Endothelial cell of umbilical vein (primary cell): ENCODE measurements around the gene KRCC1. TPM values are rescaled to one million over a fixed set of nuclear protein-coding genes. Genes with fewer than 3 reads are reported as not detected.

Experiments
- BruUV-seq: library from RNA; stranded (reverse); fragments of 400-500 nt; replicated peaks from 2 replicates; lab custom pipeline; 2021; lab: Mats Ljungman, UMichigan
- CTCF ChIA-PET: fragments of 300-600, 350-600 bp; sonication (Branson Sonifier 250); formaldehyde crosslinking; loops from one replicate; lab custom pipeline; 2021; ENCODE audit warnings: antibody characterized with exemption, inconsistent platforms; lab: Charles Lee
- POLR2A ChIA-PET: fragments of 300-600, 350-600 bp; sonication (Branson Sonifier 250); formaldehyde crosslinking; loops from one replicate; lab custom pipeline; 2021; ENCODE audit warnings: antibody characterized with exemption, inconsistent platforms; lab: Charles Lee
- DNase-seq: peaks from one replicate; pipeline ENCODE4 v3.0.0-alpha.2; 2011; ENCODE audit warnings: low read depth, low spot score
- FAIRE-seq: peaks from 2 replicates; lab custom pipeline; 2011; peaks lifted over from hg19 to GRCh38; lab: Jason Lieb, UNC
- H2AFZ ChIP-seq: 2 replicates; pipeline ENCODE4 v1.6.0; 2012; ENCODE audit warnings: low read depth, low read length, control low read depth, inconsistent platforms
- H3K27ac ChIP-seq: 2 replicates; pipeline ENCODE4 v1.5.1; 2011; ENCODE audit warnings: low read depth, mild to moderate bottlenecking, control low read depth, low read length, moderate library complexity; ENCODE audit not compliant: insufficient read depth
- H3K27me3 ChIP-seq, 2 experiments: 2 replicates each; pipeline versions ENCODE4 v1.6.0 to v1.6.1; 2011; ENCODE audit warnings: low read length in 2 of 2, mixed read lengths in 1 of 2; ENCODE audit not compliant: control insufficient read depth in 2 of 2, insufficient read depth in 2 of 2
- H3K36me3 ChIP-seq, 2 experiments: 2 replicates in 1 of 2; 3 replicates in 1 of 2; pipeline ENCODE4 v1.5.1; 2011; ENCODE audit warnings: low read length in 2 of 2, mild to moderate bottlenecking in 1 of 2, moderate library complexity in 1 of 2; ENCODE audit not compliant: control insufficient read depth in 2 of 2, insufficient read depth in 2 of 2; ENCODE audit errors: extremely low read depth in 1 of 2
- H3K4me1 ChIP-seq: 3 replicates; pipeline ENCODE4 v1.5.1; 2011; ENCODE audit warnings: mild to moderate bottlenecking, low read length; ENCODE audit not compliant: control insufficient read depth, insufficient read depth; ENCODE audit errors: extremely low read depth
- H3K4me2 ChIP-seq: 2 replicates; pipeline ENCODE4 v1.6.1; 2011; ENCODE audit warnings: low read length, control low read depth, mixed read lengths; ENCODE audit not compliant: insufficient read depth
- H3K4me3 ChIP-seq, 3 experiments: fragments of 200-600 bp in 1 of 3; sonication (generic), shearing (Covaris generic) in 1 of 3; replicated peaks in 1 of 3; 2 replicates each; pipeline ENCODE4 v1.5.1; 2011 to 2016; ENCODE audit warnings: control low read depth in 3 of 3, low read length in 3 of 3, mild to moderate bottlenecking in 2 of 3, inconsistent platforms in 1 of 3, low read depth in 1 of 3, moderate library complexity in 1 of 3; ENCODE audit not compliant: insufficient read depth in 1 of 3
- H3K79me2 ChIP-seq: 2 replicates; pipeline ENCODE4 v1.6.0; 2012; ENCODE audit warnings: low read length, inconsistent platforms; ENCODE audit not compliant: control insufficient read depth, insufficient read depth
- H3K9ac ChIP-seq: replicated peaks from 2 replicates; pipeline ENCODE3; 2011; ENCODE audit warnings: low read length, control low read depth; ENCODE audit not compliant: insufficient read depth; ENCODE audit errors: extremely low read depth
- H3K9me1 ChIP-seq: replicated peaks from 3 replicates; pipeline ENCODE4 v1.6.0; 2011; ENCODE audit warnings: mild to moderate bottlenecking, low read length; ENCODE audit not compliant: control insufficient read depth, insufficient read depth; ENCODE audit errors: extremely low read depth
- H3K9me3 ChIP-seq: replicated peaks from 2 replicates; pipeline ENCODE4 v1.5.1; 2012; ENCODE audit warnings: low read length, inconsistent platforms; ENCODE audit not compliant: control insufficient read depth, insufficient read depth
- H4K20me1 ChIP-seq: replicated peaks from 2 replicates; pipeline ENCODE3; 2011; ENCODE audit warnings: mild to moderate bottlenecking, low read length; ENCODE audit not compliant: control insufficient read depth, insufficient read depth; ENCODE audit errors: extremely low read depth
- CTCF ChIP-seq, 2 donors: IDR thresholded peaks; 1 replicate in 1 of 2; 2 replicates in 1 of 2; pipeline ENCODE4 v1.5.1; 2011; ENCODE audit warnings: low read length in 2 of 2, mild to moderate bottlenecking in 2 of 2, moderate library complexity in 2 of 2, control low read depth in 1 of 2, inconsistent platforms in 1 of 2, low read depth in 1 of 2; ENCODE audit not compliant: insufficient read depth in 1 of 2; ENCODE audit errors: extremely low read depth in 1 of 2
- EZH2 ChIP-seq: IDR thresholded peaks from 2 replicates; pipeline ENCODE4 v1.6.1; 2012; ENCODE audit warnings: borderline replicate concordance, low read depth, mild to moderate bottlenecking, moderate library complexity, low read length, inconsistent platforms; ENCODE audit not compliant: severe bottlenecking
- FOS ChIP-seq: IDR thresholded peaks from 2 replicates; pipeline ENCODE4 v1.6.1; 2011; ENCODE audit warnings: mild to moderate bottlenecking, low read length, moderate library complexity, borderline replicate concordance; ENCODE audit not compliant: insufficient read depth
- GATA2 ChIP-seq: IDR thresholded peaks from 2 replicates; pipeline ENCODE4 v1.7.0; 2011; ENCODE audit warnings: low read depth, mild to moderate bottlenecking, moderate library complexity, mixed read lengths, low read length; ENCODE audit not compliant: insufficient read length, insufficient read depth
- JUN ChIP-seq: IDR thresholded peaks from 2 replicates; pipeline ENCODE4 v1.6.1; 2011; ENCODE audit warnings: borderline replicate concordance, low read depth; ENCODE audit not compliant: insufficient read length, insufficient read depth
- MAX ChIP-seq: IDR thresholded peaks from 2 replicates; pipeline ENCODE4 v1.6.1; 2011; ENCODE audit not compliant: insufficient read depth, insufficient read length
- MYC ChIP-seq: IDR thresholded peaks from one replicate; pipeline ENCODE4 v1.6.1; 2011; ENCODE audit warnings: mild to moderate bottlenecking, low read depth, low read length
- POLR2A ChIP-seq: IDR thresholded peaks from 2 replicates; pipeline ENCODE4 v1.6.1; 2012; ENCODE audit warnings: low read depth, mild to moderate bottlenecking, control low read depth, low read length
- POLR2AphosphoS5 ChIP-seq: IDR thresholded peaks from 2 replicates; pipeline ENCODE4 v1.6.1; 2012; ENCODE audit warnings: low read depth, mild to moderate bottlenecking, control low read depth, low read length, moderate library complexity; ENCODE audit not compliant: insufficient read depth
- dilution Hi-C: fragments of 300-500 bp; cut with MboI; formaldehyde crosslinking; loops from one replicate; pipeline ENCODE4 v1.15.0; 2019; ENCODE audit warnings: low sequenced_read_pairs; ENCODE audit not compliant: extremely low pct_ligation_motif_present
- intact Hi-C: fragments of 100-400 bp; cut with micrococcal nuclease; formaldehyde crosslinking; loops from one replicate; pipeline ENCODE4 v1.10.0; 2022
- polyA plus RNA-seq, 4 experiments: library from polyadenylated mRNA; depleted of rRNA in 3 of 4; stranded (reverse) in 3 of 4; unstranded in 1 of 4; fragments of >200 nt; gene quantifications; 2 replicates each; pipeline versions ENCODE4 v1.2.1 to v1.2.3, GENCODE V29; 2011 to 2012; ENCODE audit warnings: missing spikeins in 1 of 4
- total RNA-seq: library from RNA; stranded (reverse); gene quantifications from 2 replicates; pipeline ENCODE4 v1.2.3, GENCODE V29; 2021

Gene KRCC1
- total and polyA plus RNA-seq, 2 donors (not counting 3 experiments of a cell fraction or from before 2014, with no cell fraction given), result 7.4 to 15.0 TPM

GRCh38 chr2:88016086-88016959 lies 39.3 kb downstream of the KRCC1 start, which contains the start of gene RNU2-63P:
TSS of gene RNU2-63P (minus strand) at chr2:88016547.
- BruUV-seq, result TSS peak; percentile 100
- intact Hi-C loops, result no loop called here

More at GRCh38 chr2:88016086-88016959, 39.3 kb downstream of the KRCC1 start, which contains the start of gene RNU2-63P:
- H3K9ac ChIP-seq, result peak within 1 kb of the TSS; percentile 99
- DNase-seq (peak; percentile 86), FAIRE-seq (peak; percentile 68)
- dilution Hi-C loops, result no loop called here
- no peaks in the 10 kb centered on the region for H3K79me2 ChIP-seq
- peak within 1 kb of the TSS; percentile 4 to 69 (median 46) for H3K4me3 ChIP-seq
- peak within 1 kb of the TSS; percentile 55 for H3K4me2 ChIP-seq
- peak within 1 kb of the TSS; percentile 98 for H3K27ac ChIP-seq
- no peaks in the 10 kb centered on the region for H3K27me3 ChIP-seq
- peaks cover 4% of the 10 kb centered on the region for H3K4me1 ChIP-seq
- no peaks in the 10 kb centered on the region for H3K36me3 ChIP-seq
- TF ChIP-seq MAX, result no peak
- peak; percentile 100 for TF ChIP-seq POLR2AphosphoS5
- TF ChIP-seq JUN, result no peak
- TF ChIP-seq FOS, result no peak
- no peak for TF ChIP-seq GATA2
- no peak for TF ChIP-seq EZH2
- no peak for TF ChIP-seq CTCF (IDR thresholded peaks at IDR 0.05; ENCODE audit: extremely low read depth in 1 of 2, insufficient read depth in 1 of 2, low read depth in 1 of 2, low read length in 2 of 2)
- TF ChIP-seq MYC, result no peak
- TF ChIP-seq POLR2A, result peak; percentile 100
- no peaks in the 10 kb centered on the region for H3K9me1 ChIP-seq
- no peaks in the 10 kb centered on the region for H4K20me1 ChIP-seq
- peak within 1 kb of the TSS; percentile 81 for H2AFZ ChIP-seq
- no peaks in the 10 kb centered on the region for H3K9me3 ChIP-seq
- CTCF ChIA-PET, result interaction anchor here (2.4 to 2.7 kb wide), 2 partner anchors 14 to 143 kb away, joined by 5 to 9 read pairs; no protein-coding TSS in a partner anchor
- POLR2A ChIA-PET, result interaction anchor here (0.6 to 1.7 kb wide), 3 partner anchors 24 to 584 kb away, joined by 3 to 5 read pairs (median 3); no protein-coding TSS in a partner anchor
